Neural cell (in vitro differentiated cells): Measurements from ENCODE around the gene MAGI1. TPM values are rescaled to one million over a fixed set of nuclear protein-coding genes. Genes with fewer than 3 reads are reported as not detected.

Experiments used
- H2AFZ ChIP-seq: fragments of 200-600, 300-800 bp; sonication (generic), shearing (Covaris generic); 2 replicates; pipeline ENCODE4 v1.6.0; 2014; ENCODE audit warnings: low read depth, mild to moderate bottlenecking, antibody characterized with exemption, low read length, moderate library complexity
- H3F3A ChIP-seq: fragments of 200-600 bp; shearing (Covaris generic); 2 replicates; pipeline ENCODE4 v1.6.1; 2016; ENCODE audit warnings: mild to moderate bottlenecking, moderate library complexity, mixed read lengths, antibody characterized with exemption, low read length; ENCODE audit not compliant: insufficient read depth, poor library complexity, severe bottlenecking
- H3K27ac ChIP-seq: fragments of 200-600, 300-800 bp; sonication (generic), shearing (Covaris generic); 2 replicates; pipeline ENCODE4 v1.5.1; 2014; ENCODE audit warnings: mild to moderate bottlenecking, low read length, moderate library complexity
- H3K27me3 ChIP-seq: fragments of 300-800, 200-600 bp; sonication (generic), shearing (Covaris generic); 2 replicates; pipeline ENCODE4 v1.6.0; 2014; ENCODE audit warnings: mild to moderate bottlenecking, low read depth, low read length, moderate library complexity; ENCODE audit not compliant: insufficient read depth
- H3K36me3 ChIP-seq: fragments of 300-800, 200-600 bp; sonication (generic), shearing (Covaris generic); 2 replicates; pipeline ENCODE4 v1.5.1; 2014; ENCODE audit warnings: mild to moderate bottlenecking, antibody characterized with exemption, low read length, moderate library complexity; ENCODE audit not compliant: insufficient read depth
- H3K4me2 ChIP-seq: fragments of 300-800, 200-600 bp; sonication (generic), shearing (Covaris generic); 2 replicates; pipeline ENCODE4 v1.6.0; 2014; ENCODE audit warnings: mild to moderate bottlenecking, low read length
- H3K4me3 ChIP-seq: fragments of 300-800, 200-600 bp; sonication (generic), shearing (Covaris generic); 2 replicates; pipeline ENCODE4 v1.5.1; 2014; ENCODE audit warnings: mild to moderate bottlenecking, low read length, moderate library complexity
- H3K79me2 ChIP-seq: fragments of 200-600 bp; shearing (Covaris generic); replicated peaks from 2 replicates; pipeline ENCODE4 v1.6.0; 2014; ENCODE audit warnings: mild to moderate bottlenecking, low read length, moderate library complexity; ENCODE audit not compliant: insufficient read depth
- H3K9ac ChIP-seq: fragments of 300-800, 200-600 bp; sonication (generic), shearing (Covaris generic); 2 replicates; pipeline ENCODE4 v1.6.1; 2016; ENCODE audit warnings: mild to moderate bottlenecking, low read length, mixed read lengths
- H3K9me2 ChIP-seq: fragments of 200-600 bp; shearing (Covaris generic); 2 replicates; pipeline ENCODE4 v1.6.1; 2016; ENCODE audit warnings: mild to moderate bottlenecking, low read length, mixed read lengths; ENCODE audit not compliant: insufficient read depth
- H3K9me3 ChIP-seq: fragments of 200-600, 300-800 bp; sonication (generic), shearing (Covaris generic); 2 replicates; pipeline ENCODE4 v1.6.1; 2016; ENCODE audit warnings: mild to moderate bottlenecking, mixed run types, low read length, moderate library complexity, mixed read lengths
- H4K20me1 ChIP-seq: fragments of 200-600 bp; shearing (Covaris generic); 2 replicates; pipeline ENCODE4 v1.6.1; 2016; ENCODE audit warnings: mild to moderate bottlenecking, mixed run types; ENCODE audit not compliant: insufficient read depth
- EP300 ChIP-seq: fragments of 450-650 bp; conservative IDR thresholded peaks from 2 replicates; pipeline ENCODE4 v1.6.1; 2014; ENCODE audit warnings: antibody characterized with exemption, mild to moderate bottlenecking, moderate library complexity; ENCODE audit not compliant: poor library complexity, severe bottlenecking
- EZH2 ChIP-seq: fragments of 200-600, 300-800 bp; shearing (Covaris generic), sonication (generic); IDR thresholded peaks from 2 replicates; pipeline ENCODE4 v1.6.1; 2014; ENCODE audit warnings: antibody characterized with exemption, low read length, borderline replicate concordance, mild to moderate bottlenecking; ENCODE audit not compliant: insufficient read depth, poor library complexity, severe bottlenecking
- MXI1 ChIP-seq: fragments of 450-650 bp; conservative IDR thresholded peaks from 2 replicates; pipeline ENCODE4 v1.6.1; 2014; ENCODE audit warnings: antibody characterized with exemption, mild to moderate bottlenecking; ENCODE audit not compliant: poor library complexity, severe bottlenecking
- POLR2AphosphoS5 ChIP-seq: IDR thresholded peaks from 2 replicates; pipeline ENCODE4 v1.6.1; 2012
- RAD21 ChIP-seq: fragments of 450-650 bp; conservative IDR thresholded peaks from 2 replicates; pipeline ENCODE4 v1.6.1; 2014; ENCODE audit warnings: antibody characterized with exemption, mild to moderate bottlenecking, moderate library complexity
- SMC3 ChIP-seq: fragments of 450-650 bp; conservative IDR thresholded peaks from 2 replicates; pipeline ENCODE4 v1.6.1; 2014; ENCODE audit warnings: antibody characterized with exemption, mild to moderate bottlenecking, moderate library complexity; ENCODE audit not compliant: poor library complexity
- TAF1 ChIP-seq: IDR thresholded peaks from 2 replicates; pipeline ENCODE4 v1.6.1; 2012; ENCODE audit warnings: low read depth
- polyA plus RNA-seq: library from polyadenylated mRNA; depleted of rRNA; stranded (reverse); fragments of >200 nt; gene quantifications from 2 replicates; pipeline ENCODE4 v1.2.3, GENCODE V29; 2014
- TF ChIP-seq, protein P1 (sequence below): fragments of 450-650 bp; IDR thresholded peaks from 2 replicates; pipeline ENCODE4 v1.5.1; 2014; ENCODE audit warnings: antibody characterized with exemption, mild to moderate bottlenecking, moderate library complexity; ENCODE audit not compliant: poor library complexity, severe bottlenecking
- TF ChIP-seq, protein P2 (sequence below): IDR thresholded peaks from 2 replicates; pipeline ENCODE4 v1.6.1; 2012; ENCODE audit warnings: borderline replicate concordance

The MAGI1 gene
- polyA plus RNA-seq, 1 donor from 2014 or later = 44.7 TPM

DNA sequence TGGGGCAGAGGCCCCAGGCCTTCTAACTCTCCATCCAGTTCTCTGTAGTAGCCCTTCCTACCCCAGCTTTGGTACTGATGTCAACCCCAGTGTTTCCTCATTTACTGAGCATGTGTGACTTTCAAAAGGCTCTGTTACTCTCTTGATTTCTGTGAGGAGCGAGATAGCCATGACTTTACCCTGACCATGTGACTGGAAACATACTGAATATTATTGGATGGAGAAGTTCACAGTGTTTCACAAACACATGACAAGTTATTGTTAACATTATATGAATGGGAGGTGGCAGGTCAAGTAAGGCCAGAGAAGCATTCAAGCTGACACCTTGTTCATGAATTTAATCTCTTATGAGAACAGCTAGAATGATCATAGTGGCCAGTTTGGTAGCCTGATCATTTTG is 53.7 kb downstream of the MAGI1 start:
- TF ChIP-seq MXI1 (no peak), SMC3 (no peak), EZH2 (no peak), TAF1 (no peak), RAD21 (no peak), POLR2AphosphoS5 (no peak), EP300 (no peak)
- TF ChIP-seq, protein P1, sequence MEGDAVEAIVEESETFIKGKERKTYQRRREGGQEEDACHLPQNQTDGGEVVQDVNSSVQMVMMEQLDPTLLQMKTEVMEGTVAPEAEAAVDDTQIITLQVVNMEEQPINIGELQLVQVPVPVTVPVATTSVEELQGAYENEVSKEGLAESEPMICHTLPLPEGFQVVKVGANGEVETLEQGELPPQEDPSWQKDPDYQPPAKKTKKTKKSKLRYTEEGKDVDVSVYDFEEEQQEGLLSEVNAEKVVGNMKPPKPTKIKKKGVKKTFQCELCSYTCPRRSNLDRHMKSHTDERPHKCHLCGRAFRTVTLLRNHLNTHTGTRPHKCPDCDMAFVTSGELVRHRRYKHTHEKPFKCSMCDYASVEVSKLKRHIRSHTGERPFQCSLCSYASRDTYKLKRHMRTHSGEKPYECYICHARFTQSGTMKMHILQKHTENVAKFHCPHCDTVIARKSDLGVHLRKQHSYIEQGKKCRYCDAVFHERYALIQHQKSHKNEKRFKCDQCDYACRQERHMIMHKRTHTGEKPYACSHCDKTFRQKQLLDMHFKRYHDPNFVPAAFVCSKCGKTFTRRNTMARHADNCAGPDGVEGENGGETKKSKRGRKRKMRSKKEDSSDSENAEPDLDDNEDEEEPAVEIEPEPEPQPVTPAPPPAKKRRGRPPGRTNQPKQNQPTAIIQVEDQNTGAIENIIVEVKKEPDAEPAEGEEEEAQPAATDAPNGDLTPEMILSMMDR = no peak
- TF ChIP-seq, protein P2, sequence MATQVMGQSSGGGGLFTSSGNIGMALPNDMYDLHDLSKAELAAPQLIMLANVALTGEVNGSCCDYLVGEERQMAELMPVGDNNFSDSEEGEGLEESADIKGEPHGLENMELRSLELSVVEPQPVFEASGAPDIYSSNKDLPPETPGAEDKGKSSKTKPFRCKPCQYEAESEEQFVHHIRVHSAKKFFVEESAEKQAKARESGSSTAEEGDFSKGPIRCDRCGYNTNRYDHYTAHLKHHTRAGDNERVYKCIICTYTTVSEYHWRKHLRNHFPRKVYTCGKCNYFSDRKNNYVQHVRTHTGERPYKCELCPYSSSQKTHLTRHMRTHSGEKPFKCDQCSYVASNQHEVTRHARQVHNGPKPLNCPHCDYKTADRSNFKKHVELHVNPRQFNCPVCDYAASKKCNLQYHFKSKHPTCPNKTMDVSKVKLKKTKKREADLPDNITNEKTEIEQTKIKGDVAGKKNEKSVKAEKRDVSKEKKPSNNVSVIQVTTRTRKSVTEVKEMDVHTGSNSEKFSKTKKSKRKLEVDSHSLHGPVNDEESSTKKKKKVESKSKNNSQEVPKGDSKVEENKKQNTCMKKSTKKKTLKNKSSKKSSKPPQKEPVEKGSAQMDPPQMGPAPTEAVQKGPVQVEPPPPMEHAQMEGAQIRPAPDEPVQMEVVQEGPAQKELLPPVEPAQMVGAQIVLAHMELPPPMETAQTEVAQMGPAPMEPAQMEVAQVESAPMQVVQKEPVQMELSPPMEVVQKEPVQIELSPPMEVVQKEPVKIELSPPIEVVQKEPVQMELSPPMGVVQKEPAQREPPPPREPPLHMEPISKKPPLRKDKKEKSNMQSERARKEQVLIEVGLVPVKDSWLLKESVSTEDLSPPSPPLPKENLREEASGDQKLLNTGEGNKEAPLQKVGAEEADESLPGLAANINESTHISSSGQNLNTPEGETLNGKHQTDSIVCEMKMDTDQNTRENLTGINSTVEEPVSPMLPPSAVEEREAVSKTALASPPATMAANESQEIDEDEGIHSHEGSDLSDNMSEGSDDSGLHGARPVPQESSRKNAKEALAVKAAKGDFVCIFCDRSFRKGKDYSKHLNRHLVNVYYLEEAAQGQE = no peak
- H3K9me2 ChIP-seq = no peaks in the 10 kb centered on the region
- no peak overlapping the region for H2AFZ ChIP-seq
- H3K9me3 ChIP-seq = no peaks in the 10 kb centered on the region
- no peaks in the 10 kb centered on the region for H3K79me2 ChIP-seq
- H3K27me3 ChIP-seq = no peaks in the 10 kb centered on the region
- no peak overlapping the region for H3K27ac ChIP-seq
- no peaks in the 10 kb centered on the region for H4K20me1 ChIP-seq
- H3K36me3 ChIP-seq = no peaks in the 10 kb centered on the region
- H3K4me3 ChIP-seq = no peak overlapping the region
- H3K9ac ChIP-seq = no peak overlapping the region
- no peak overlapping the region for H3K4me2 ChIP-seq
- H3F3A ChIP-seq = no peaks in the 10 kb centered on the region

DNA sequence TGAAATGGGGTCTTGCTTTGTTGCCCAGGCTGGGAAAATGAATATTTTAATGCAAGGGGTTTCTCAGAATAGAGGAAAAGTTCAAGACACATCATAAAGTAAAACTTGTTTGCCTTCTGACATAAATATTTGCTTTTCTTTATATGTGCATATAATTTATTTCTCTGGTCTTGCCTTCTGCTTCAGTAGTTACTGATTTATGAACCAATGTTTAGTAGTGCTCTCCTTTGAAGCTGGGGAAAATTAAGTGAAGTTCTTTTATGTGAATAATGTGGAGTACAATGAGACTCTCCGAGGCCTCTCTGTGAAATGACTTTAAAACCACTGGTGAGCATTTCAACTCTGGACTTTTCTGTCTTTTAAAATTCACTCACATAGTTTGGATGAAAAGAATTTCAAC is 55.6 kb downstream of the MAGI1 start:
- Histone ChIP-seq H3K27ac (no peak overlapping the region), H3K9me2 (no peaks in the 10 kb centered on the region), H3F3A (no peaks in the 10 kb centered on the region), H3K4me2 (no peak overlapping the region), H4K20me1 (no peaks in the 10 kb centered on the region), H3K4me3 (no peak overlapping the region), H3K79me2 (no peaks in the 10 kb centered on the region), H3K27me3 (no peaks in the 10 kb centered on the region), H2AFZ (no peak overlapping the region), H3K9ac (no peak overlapping the region), H3K36me3 (no peaks in the 10 kb centered on the region), H3K9me3 (no peaks in the 10 kb centered on the region)
- TF ChIP-seq, protein P1 = no peak
- no peak for TF ChIP-seq MXI1
